Astrocyte (in vitro differentiated cells and primary cell): ENCODE data around the gene FEZ2. TPM values are rescaled to one million over a fixed set of nuclear protein-coding genes. Genes with fewer than 3 reads are reported as not detected.

ENCODE experiments used
- DNase-seq: peaks from one replicate; pipeline ENCODE4 v3.0.0-alpha.2; 2010; ENCODE audit warnings: low read depth
- FAIRE-seq: peaks from 2 replicates; lab custom pipeline; 2011; peaks lifted over from hg19 to GRCh38; lab: Jason Lieb, UNC
- H2AFZ ChIP-seq: 2 replicates; pipeline ENCODE4 v1.6.0; 2012; ENCODE audit warnings: low read depth, low read length, inconsistent platforms
- H3K27ac ChIP-seq: 2 replicates; pipeline ENCODE4 v1.5.1; 2011; ENCODE audit warnings: low read depth, low read length, inconsistent platforms
- H3K27me3 ChIP-seq: 2 replicates; pipeline ENCODE4 v1.6.0; 2011; ENCODE audit warnings: low read length, inconsistent platforms; ENCODE audit not compliant: insufficient read depth
- H3K36me3 ChIP-seq: 2 replicates; pipeline ENCODE4 v1.5.1; 2011; ENCODE audit warnings: low read length, inconsistent platforms; ENCODE audit not compliant: insufficient read depth
- H3K4me1 ChIP-seq: 2 replicates; pipeline ENCODE4 v1.5.1; 2011; ENCODE audit warnings: low read length, inconsistent platforms; ENCODE audit not compliant: insufficient read depth
- H3K4me2 ChIP-seq: 2 replicates; pipeline ENCODE4 v1.6.0; 2012; ENCODE audit warnings: low read length, inconsistent platforms
- H3K4me3 ChIP-seq: 2 replicates; pipeline ENCODE4 v1.5.1; 2011; ENCODE audit warnings: low read depth, mild to moderate bottlenecking, low read length, inconsistent platforms; ENCODE audit not compliant: insufficient read depth
- H3K79me2 ChIP-seq: 2 replicates; pipeline ENCODE4 v1.6.0; 2012; ENCODE audit warnings: mild to moderate bottlenecking, low read length, inconsistent platforms; ENCODE audit not compliant: insufficient read depth
- H3K9ac ChIP-seq: 2 replicates; pipeline ENCODE4 v1.6.0; 2012; ENCODE audit warnings: mild to moderate bottlenecking, low read length, inconsistent platforms
- H3K9me3 ChIP-seq: 2 replicates; pipeline ENCODE4 v1.5.1; 2012; ENCODE audit warnings: low read depth, mild to moderate bottlenecking, low read length, inconsistent platforms; ENCODE audit not compliant: insufficient read depth
- H4K20me1 ChIP-seq: 2 replicates; pipeline ENCODE4 v1.6.0; 2012; ENCODE audit warnings: low read length, inconsistent platforms; ENCODE audit not compliant: insufficient read depth
- H3K27ac Mint-ChIP-seq: one replicate; pipeline ENCODE4 v1.8.0; 2021; ENCODE audit warnings: mild to moderate bottlenecking, mixed read lengths; ENCODE audit not compliant: unreplicated experiment
- H3K27me3 Mint-ChIP-seq: one replicate; pipeline ENCODE4 v1.8.0; 2021; ENCODE audit warnings: low read depth, mixed read lengths; ENCODE audit not compliant: unreplicated experiment
- H3K36me3 Mint-ChIP-seq: one replicate; pipeline ENCODE4 v1.8.0; 2021; ENCODE audit warnings: low read depth, mixed read lengths; ENCODE audit not compliant: unreplicated experiment
- H3K4me1 Mint-ChIP-seq: one replicate; pipeline ENCODE4 v1.8.0; 2021; ENCODE audit warnings: low read depth, mixed read lengths; ENCODE audit not compliant: unreplicated experiment
- H3K4me3 Mint-ChIP-seq: one replicate; pipeline ENCODE4 v1.8.0; 2021; ENCODE audit warnings: mild to moderate bottlenecking, moderate library complexity, mixed read lengths; ENCODE audit not compliant: unreplicated experiment
- H3K9me3 Mint-ChIP-seq: one replicate; pipeline ENCODE4 v1.8.0; 2021; ENCODE audit warnings: mild to moderate bottlenecking, mixed read lengths; ENCODE audit not compliant: unreplicated experiment
- EZH2 ChIP-seq: IDR thresholded peaks from 2 replicates; pipeline ENCODE4 v1.6.1; 2012; ENCODE audit warnings: mild to moderate bottlenecking, low read length, inconsistent platforms; ENCODE audit not compliant: insufficient read depth
- total RNA-seq: library from RNA; stranded (reverse); gene quantifications from 2 replicates; pipeline ENCODE4 v1.2.1, GENCODE V29; 2021
- TF ChIP-seq, protein P1 (sequence below): IDR thresholded peaks from 2 replicates; pipeline ENCODE4 v1.5.1; 2011; ENCODE audit warnings: low read depth, mild to moderate bottlenecking, inconsistent platforms, low read length, moderate library complexity; ENCODE audit not compliant: insufficient read depth

FEZ2 gene
- total RNA-seq, 1 donor from 2014 or later = 45.0 TPM

DNA sequence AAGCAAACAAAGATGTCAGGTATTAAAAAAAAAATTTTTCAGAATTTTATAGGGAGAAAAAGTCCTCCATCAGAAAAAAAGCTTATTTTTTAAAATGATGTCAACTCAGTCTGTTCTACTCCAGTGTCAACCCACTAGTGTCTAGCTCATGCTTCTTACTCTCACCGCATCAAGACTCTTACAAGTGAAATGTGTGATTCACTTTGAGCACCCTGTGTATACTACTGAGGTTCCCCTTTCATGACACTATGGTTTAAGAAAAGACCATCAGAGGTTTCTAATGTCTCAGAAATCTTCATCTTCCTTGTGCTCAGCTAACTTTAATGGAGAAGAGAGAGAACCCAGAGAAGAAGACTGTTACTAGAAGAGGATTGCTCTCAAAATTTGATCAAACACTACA is 43.4 kb downstream of the FEZ2 start:
- no peak overlapping the region for H3K4me2 ChIP-seq
- Mint-ChIP-seq H3K27ac (no peak overlapping the region), H3K36me3 (peaks cover 6% of the 10 kb centered on the region), H3K4me3 (no peak overlapping the region), H3K27me3 (no peaks in the 10 kb centered on the region), H3K9me3 (no peaks in the 10 kb centered on the region), H3K4me1 (peaks cover 10% of the 10 kb centered on the region)
- peaks cover 38% of the 10 kb centered on the region for H3K36me3 ChIP-seq
- peaks cover 23% of the 10 kb centered on the region for H3K79me2 ChIP-seq
- no peak overlapping the region for H3K4me3 ChIP-seq
- H4K20me1 ChIP-seq = no peaks in the 10 kb centered on the region
- no peak for DNase-seq
- H3K27me3 ChIP-seq = no peaks in the 10 kb centered on the region
- H3K9ac ChIP-seq = no peak overlapping the region
- no peak for TF ChIP-seq EZH2
- TF ChIP-seq, protein P1, sequence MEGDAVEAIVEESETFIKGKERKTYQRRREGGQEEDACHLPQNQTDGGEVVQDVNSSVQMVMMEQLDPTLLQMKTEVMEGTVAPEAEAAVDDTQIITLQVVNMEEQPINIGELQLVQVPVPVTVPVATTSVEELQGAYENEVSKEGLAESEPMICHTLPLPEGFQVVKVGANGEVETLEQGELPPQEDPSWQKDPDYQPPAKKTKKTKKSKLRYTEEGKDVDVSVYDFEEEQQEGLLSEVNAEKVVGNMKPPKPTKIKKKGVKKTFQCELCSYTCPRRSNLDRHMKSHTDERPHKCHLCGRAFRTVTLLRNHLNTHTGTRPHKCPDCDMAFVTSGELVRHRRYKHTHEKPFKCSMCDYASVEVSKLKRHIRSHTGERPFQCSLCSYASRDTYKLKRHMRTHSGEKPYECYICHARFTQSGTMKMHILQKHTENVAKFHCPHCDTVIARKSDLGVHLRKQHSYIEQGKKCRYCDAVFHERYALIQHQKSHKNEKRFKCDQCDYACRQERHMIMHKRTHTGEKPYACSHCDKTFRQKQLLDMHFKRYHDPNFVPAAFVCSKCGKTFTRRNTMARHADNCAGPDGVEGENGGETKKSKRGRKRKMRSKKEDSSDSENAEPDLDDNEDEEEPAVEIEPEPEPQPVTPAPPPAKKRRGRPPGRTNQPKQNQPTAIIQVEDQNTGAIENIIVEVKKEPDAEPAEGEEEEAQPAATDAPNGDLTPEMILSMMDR = no peak
- no peaks in the 10 kb centered on the region for H3K9me3 ChIP-seq
- peak; percentile 54 for FAIRE-seq
- H3K27ac ChIP-seq = peak overlapping the region; percentile 20
- H2AFZ ChIP-seq = no peak overlapping the region
- H3K4me1 ChIP-seq = peaks cover 18% of the 10 kb centered on the region

DNA sequence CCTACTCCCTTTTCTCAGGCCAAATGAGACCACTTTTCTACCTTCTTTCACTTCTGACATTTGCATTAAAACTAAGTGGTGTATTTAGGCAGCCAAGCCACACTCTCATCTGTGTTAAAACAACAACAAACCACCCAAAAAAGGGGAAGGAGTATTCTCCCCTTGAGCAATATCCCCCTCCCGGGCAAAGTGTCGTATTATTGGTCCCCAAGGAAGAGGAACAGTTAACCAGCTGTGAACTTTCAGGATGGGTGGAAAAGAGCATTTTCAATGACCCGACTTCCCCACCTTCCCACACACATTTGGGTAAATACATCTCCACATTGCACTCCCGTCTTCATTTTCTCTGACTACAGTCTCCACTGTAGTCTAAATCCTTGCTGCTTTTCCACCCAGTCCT is 44.3 kb downstream of the FEZ2 start:
- Mint-ChIP-seq H3K27ac (no peak overlapping the region), H3K9me3 (no peaks in the 10 kb centered on the region), H3K27me3 (no peaks in the 10 kb centered on the region), H3K4me1 (peaks cover 16% of the 10 kb centered on the region), H3K36me3 (peaks cover 6% of the 10 kb centered on the region), H3K4me3 (no peak overlapping the region)
- no peaks in the 10 kb centered on the region for H3K27me3 ChIP-seq
- H3K9ac ChIP-seq = no peak overlapping the region
- no peak for DNase-seq
- H3K79me2 ChIP-seq = peaks cover 15% of the 10 kb centered on the region
- H3K4me2 ChIP-seq = no peak overlapping the region
- no peaks in the 10 kb centered on the region for H3K9me3 ChIP-seq
- no peak overlapping the region for H3K4me3 ChIP-seq
- TF ChIP-seq EZH2 = no peak
- TF ChIP-seq, protein P1 = no peak
- peaks cover 18% of the 10 kb centered on the region for H3K4me1 ChIP-seq
- H2AFZ ChIP-seq = no peak overlapping the region
- H4K20me1 ChIP-seq = no peaks in the 10 kb centered on the region
- H3K27ac ChIP-seq = no peak overlapping the region
- no peak for FAIRE-seq
- H3K36me3 ChIP-seq = peaks cover 40% of the 10 kb centered on the region

DNA sequence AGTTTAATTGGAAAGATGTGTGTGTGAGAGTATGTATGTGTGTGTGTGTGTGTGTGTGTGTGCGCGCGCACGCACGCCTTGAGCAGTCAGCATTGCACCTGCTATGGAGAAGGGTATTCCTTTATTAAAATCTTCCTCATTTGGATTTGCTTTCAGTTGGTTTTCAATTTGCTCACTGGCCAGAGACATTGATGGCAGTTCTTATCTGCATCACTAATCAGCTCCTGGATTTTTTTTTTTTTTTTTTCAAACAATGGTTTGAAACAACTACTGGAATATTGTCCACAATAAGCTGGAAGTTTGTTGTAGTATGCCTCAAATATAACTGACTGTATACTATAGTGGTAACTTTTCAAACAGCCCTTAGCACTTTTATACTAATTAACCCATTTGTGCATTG is 48.0 kb downstream of the FEZ2 start:
- peaks cover 8% of the 10 kb centered on the region for H3K36me3 Mint-ChIP-seq
- peaks cover 18% of the 10 kb centered on the region for H3K4me1 Mint-ChIP-seq
- Histone ChIP-seq H4K20me1 (peaks cover 7% of the 10 kb centered on the region), H2AFZ (no peak overlapping the region), H3K27me3 (no peaks in the 10 kb centered on the region), H3K27ac (no peak overlapping the region), H3K36me3 (peaks cover 70% of the 10 kb centered on the region), H3K9ac (no peak overlapping the region), H3K4me3 (no peak overlapping the region), H3K79me2 (no peaks in the 10 kb centered on the region), H3K4me2 (no peak overlapping the region), H3K4me1 (no peaks in the 10 kb centered on the region), H3K9me3 (no peaks in the 10 kb centered on the region)
- no peaks in the 10 kb centered on the region for H3K27me3 Mint-ChIP-seq
- no peak overlapping the region for H3K4me3 Mint-ChIP-seq
- no peak overlapping the region for H3K27ac Mint-ChIP-seq
- no peak for TF ChIP-seq EZH2
- TF ChIP-seq, protein P1 = no peak
- FAIRE-seq (no peak), DNase-seq (no peak)
- no peaks in the 10 kb centered on the region for H3K9me3 Mint-ChIP-seq
